ENCODE data around the gene SPTB.
"Not testable (repeated sequence)": the region's sequence is repeated elsewhere in the genome, so short reads cannot be mapped to it uniquely, and the experiment has no call there.

SPTB gene

GRCh38 chr14:64815257-64815656 is 64.5 kb downstream of the SPTB start:
- no peak for DNase-seq

GRCh38 chr14:64812412-64812811 is 67.3 kb downstream of the SPTB start:
- DNase-seq: no peak

- no peak for DNase-seq
Observed at GRCh38 chr14:64811676-64812075, 68.0 kb downstream of the SPTB start.

DNA sequence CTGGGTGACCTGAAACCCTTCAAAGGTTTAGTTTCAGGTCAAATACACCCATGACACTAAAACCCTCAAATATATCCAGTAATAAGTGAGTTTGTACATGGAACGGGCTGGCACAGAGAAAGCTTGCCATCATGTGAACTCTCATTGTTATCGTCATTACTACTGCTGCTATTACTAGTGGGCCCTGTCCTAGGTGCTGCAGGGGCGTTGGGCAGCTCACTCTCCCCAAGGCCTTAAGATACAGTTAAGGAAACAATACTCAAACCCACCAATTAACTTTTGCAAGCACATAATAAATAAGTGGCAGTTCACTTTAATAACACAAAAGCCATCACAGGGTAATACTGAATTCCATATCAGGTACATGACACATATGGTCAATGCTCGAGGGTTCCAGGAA is 71.3 kb downstream of the SPTB start:
- no peak for DNase-seq

GRCh38 chr14:64807551-64807950 is 72.2 kb downstream of the SPTB start:
- DNase-seq: no peak

DNA sequence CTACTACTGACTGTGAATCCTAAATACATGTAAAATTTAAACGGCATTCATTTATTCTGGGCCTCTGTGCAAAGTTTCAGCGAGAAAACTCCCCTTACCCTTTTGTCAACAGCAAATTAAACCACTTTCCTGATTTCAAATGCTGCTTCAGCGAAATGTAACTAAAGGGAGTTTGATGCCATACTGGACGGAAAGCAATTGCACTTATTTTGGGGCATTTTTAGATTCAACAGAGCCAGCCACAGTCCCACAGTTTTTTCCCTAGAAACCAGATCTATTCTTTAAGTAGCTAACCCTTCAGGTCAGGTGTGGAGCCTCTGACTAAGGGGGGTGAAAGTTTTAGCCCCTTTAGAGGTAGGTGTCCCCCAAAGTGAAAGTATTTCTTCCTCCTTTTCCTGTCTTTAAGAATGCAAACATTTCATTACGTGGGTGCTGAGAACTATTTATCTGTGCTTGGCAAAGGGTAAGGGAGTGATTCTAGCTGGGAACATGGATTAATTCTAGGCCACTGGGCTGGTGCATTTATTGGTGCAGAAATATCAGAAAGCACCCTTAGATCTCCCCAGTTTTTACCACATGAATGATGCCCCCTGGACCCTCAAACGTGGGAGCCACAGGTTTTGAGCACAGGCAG is 72.7 kb downstream of the SPTB start:
- DNase-seq: no peak

GRCh38 chr14:64806202-64806861 is 73.4 kb downstream of the SPTB start:
- DNase-seq: no peak

- DNase-seq: not testable (repeated sequence)
Observed at GRCh38 chr14:64805646-64806045, 74.1 kb downstream of the SPTB start.

GRCh38 chr14:64804754-64805260 is 74.9 kb downstream of the SPTB start:
- no peak for DNase-seq

GRCh38 chr14:64801800-64802199 is 77.9 kb downstream of the SPTB start:
- no peak for DNase-seq

DNA sequence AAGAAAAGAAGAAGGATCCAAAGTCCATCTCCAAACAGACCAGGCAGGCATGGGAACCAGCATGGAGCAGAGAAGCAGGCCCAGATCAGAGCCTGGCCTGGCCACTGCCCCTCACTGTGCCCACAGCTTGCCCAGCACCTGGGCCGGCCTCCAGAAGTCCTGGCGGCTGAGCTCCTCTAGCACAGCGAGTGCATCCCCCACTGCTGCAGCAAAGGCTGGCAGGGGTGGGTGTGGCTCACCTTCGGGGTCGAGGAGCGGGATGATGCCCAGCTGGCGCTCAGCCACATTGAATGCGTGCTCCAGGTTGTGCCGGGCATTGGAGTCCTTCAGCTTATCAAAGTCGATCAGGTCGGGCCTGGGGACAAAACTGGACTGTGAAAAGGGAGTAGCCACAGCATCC is 78.7 kb downstream of the SPTB start:
- no peak for DNase-seq

- no peak for DNase-seq
Observed at GRCh38 chr14:64800000-64800399, 79.7 kb downstream of the SPTB start.

GRCh38 chr14:64799555-64799954 is 80.2 kb downstream of the SPTB start:
- DNase-seq: no peak

DNA sequence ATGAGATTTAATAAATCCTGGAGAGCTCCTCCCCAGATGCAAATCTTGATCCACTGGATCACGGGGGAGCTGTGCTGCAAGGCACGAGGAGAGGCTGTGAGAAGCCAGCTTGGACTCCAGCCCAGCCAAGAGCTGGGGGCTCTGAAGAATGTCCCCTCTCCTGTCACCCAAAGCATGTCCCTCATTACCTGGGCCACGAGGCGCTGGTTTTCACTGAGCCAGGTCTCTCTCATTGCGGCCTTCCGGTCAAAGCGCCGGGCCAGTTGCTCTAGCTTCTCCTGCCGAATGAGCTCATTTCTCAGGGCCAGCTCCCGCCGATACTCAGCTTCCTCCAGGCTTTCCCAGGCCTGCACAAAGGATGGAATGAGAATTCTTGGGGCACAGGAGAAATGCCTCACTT is 83.3 kb downstream of the SPTB start:
- DNase-seq: no peak

DNA sequence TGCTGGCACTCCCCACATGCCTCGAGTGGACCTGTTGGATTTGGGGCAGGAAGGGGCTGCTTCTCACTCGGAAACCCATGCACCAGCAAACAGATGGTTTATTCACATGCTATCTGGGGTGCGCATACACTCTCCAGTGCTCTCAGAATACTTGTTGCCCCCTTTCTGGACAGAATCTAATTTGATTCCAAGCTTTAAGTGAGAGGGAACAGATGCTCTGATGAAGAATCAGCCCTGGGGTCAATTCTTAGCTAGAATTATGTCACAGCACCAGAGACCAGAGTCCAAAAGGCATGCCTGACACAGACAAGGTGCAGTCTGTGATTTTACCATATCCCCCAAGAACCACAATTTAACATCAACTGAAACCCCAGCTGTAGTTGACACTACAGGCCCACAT is 83.8 kb downstream of the SPTB start:
- no peak for DNase-seq

- no peak for DNase-seq
Observed at GRCh38 chr14:64795211-64795610, 84.5 kb downstream of the SPTB start.

GRCh38 chr14:64792871-64793560 is 86.7 kb downstream of the SPTB start:
- DNase-seq: no peak

DNA sequence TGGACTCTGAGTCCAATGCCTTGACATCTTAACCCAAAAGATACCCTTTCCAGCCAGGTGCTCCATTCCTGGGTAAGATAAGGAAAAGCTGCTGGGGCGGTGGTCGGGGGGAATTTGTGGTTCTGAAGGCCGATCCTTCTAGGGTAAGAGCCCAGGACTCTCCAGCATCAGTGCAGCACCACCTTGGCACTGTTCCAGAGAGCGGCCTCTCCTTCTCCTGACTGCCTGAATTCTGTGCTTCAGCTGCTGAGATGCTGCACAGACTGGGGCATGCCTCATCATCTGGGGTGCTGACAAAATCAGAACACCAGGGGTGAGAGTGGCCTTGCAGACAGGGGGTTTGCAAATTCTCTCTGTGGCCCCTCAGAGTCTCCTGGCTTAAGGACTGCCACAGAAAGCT is 87.5 kb downstream of the SPTB start:
- DNase-seq: no peak

GRCh38 chr14:64790478-64790877 is 89.2 kb downstream of the SPTB start:
- no peak for DNase-seq

DNA sequence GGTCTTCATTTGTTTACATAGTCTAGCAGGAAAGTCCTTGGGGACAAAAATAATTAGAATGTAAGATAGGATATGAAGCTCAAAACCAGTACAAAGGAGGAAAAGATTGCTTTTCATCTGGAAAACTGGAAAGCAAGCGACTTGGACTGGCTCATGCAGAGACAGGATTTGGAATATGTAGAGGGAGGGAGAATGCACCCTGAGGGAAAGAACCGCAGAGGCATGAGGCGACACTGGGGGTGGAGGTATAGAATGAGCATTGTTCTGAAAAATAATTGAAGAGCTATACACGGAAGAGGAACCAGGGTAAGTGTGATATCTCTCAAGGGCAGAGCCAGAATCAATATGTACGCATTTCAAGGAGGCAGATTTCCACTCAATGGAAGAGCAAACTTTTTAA is 90.0 kb downstream of the SPTB start:
- DNase-seq: no peak

- DNase-seq: no peak
Observed at GRCh38 chr14:64788706-64789105, 91.0 kb downstream of the SPTB start.

- DNase-seq: no peak
Observed at GRCh38 chr14:64787619-64788018, 92.1 kb downstream of the SPTB start.

- DNase-seq: no peak
Observed at GRCh38 chr14:64786296-64787149, 93.2 kb downstream of the SPTB start.
